ENCODE measurements around the gene RNF40. TPM values are rescaled to one million over a fixed set of nuclear protein-coding genes. Genes with fewer than 3 reads are reported as not detected.

Gene RNF40
- total RNA-seq, 2 donors from 2014 or later: 44.9 to 79.8 TPM

GRCh38 chr16:30724641-30725417 is 37.3 kb upstream of the RNF40 start:
- H3K4me1 ChIP-seq: no peaks in the 10 kb centered on the region
- DNase-seq (peak in 1 of 4 donors; percentile 47), ATAC-seq (peak; percentile 20)
- peaks cover 30 to 50% of the 10 kb centered on the region in 2 donors for H3K36me3 ChIP-seq (replicated peaks in 1 of 2; ENCODE audit: insufficient read depth in 1 of 2, low read depth in 2 of 2)
- intact Hi-C loops (cut with DNase I): no loop called here
- TF ChIP-seq CTCF (IDR thresholded peaks at IDR 0.05): no peak
- TF ChIP-seq POLR2A (IDR thresholded peaks at IDR 0.05): no peak
- 63 to 79% methylated on average over 22 to 23 of the region's 23 CpGs for WGBS, 2 donors
- H3K27me3 ChIP-seq: no peaks in the 10 kb centered on the region
- H3K9me3 ChIP-seq: no peaks in the 10 kb centered on the region
- peak overlapping the region in 2 of 4 donors; percentile 28 to 57 for H3K27ac ChIP-seq
- no peak overlapping the region for H3K4me3 ChIP-seq

GRCh38 chr16:30725418-30725792 is 36.7 kb upstream of the RNF40 start:
- WGBS, 2 donors: 86 to 87% methylated on average over 3 of the region's 3 CpGs
- intact Hi-C loops (cut with DNase I): no loop called here
- no peak overlapping the region for H3K4me3 ChIP-seq
- H3K27ac ChIP-seq: peak overlapping the region in 2 of 4 donors; percentile 28 to 57
- TF ChIP-seq POLR2A (IDR thresholded peaks at IDR 0.05) (no peak), CTCF (IDR thresholded peaks at IDR 0.05) (no peak)
- H3K9me3 ChIP-seq: no peaks in the 10 kb centered on the region
- H3K4me1 ChIP-seq: no peaks in the 10 kb centered on the region
- H3K27me3 ChIP-seq: no peaks in the 10 kb centered on the region
- H3K36me3 ChIP-seq (replicated peaks in 1 of 2; ENCODE audit: insufficient read depth in 1 of 2, low read depth in 2 of 2): peaks cover 30 to 50% of the 10 kb centered on the region in 2 donors
- ATAC-seq (no peak), DNase-seq (no peak)

- TF ChIP-seq CTCF (IDR thresholded peaks at IDR 0.05) (no peak), POLR2A (IDR thresholded peaks at IDR 0.05) (no peak)
- H3K27me3 ChIP-seq: no peaks in the 10 kb centered on the region
- intact Hi-C loops (cut with DNase I): no loop called here
Observed at GRCh38 chr16:30728321-30728720, 33.8 kb upstream of the RNF40 start.

GRCh38 chr16:30728899-30729672 is 33.0 kb upstream of the RNF40 start:
- no peak overlapping the region for H3K4me3 ChIP-seq
- no peaks in the 10 kb centered on the region for H3K4me1 ChIP-seq
- H3K27me3 ChIP-seq: no peaks in the 10 kb centered on the region
- 79 to 83% methylated on average over 17 of the region's 17 CpGs for WGBS, 2 donors
- no peak for ATAC-seq
- intact Hi-C loops (cut with DNase I): no loop called here
- H3K9me3 ChIP-seq: no peaks in the 10 kb centered on the region
- DNase-seq: no peak
- TF ChIP-seq POLR2A (IDR thresholded peaks at IDR 0.05): no peak
- H3K27ac ChIP-seq: no peak overlapping the region
- H3K36me3 ChIP-seq (replicated peaks in 1 of 2; ENCODE audit: insufficient read depth in 1 of 2, low read depth in 2 of 2): peaks cover 15 to 40% of the 10 kb centered on the region in 2 donors

More at GRCh38 chr16:30728321-30728720, 33.8 kb upstream of the RNF40 start:
- peaks cover 14 to 41% of the 10 kb centered on the region in 2 donors for H3K36me3 ChIP-seq (replicated peaks in 1 of 2; ENCODE audit: insufficient read depth in 1 of 2, low read depth in 2 of 2)
- H3K9me3 ChIP-seq: no peaks in the 10 kb centered on the region
- ATAC-seq (no peak), DNase-seq (no peak)
- no peak overlapping the region for H3K4me3 ChIP-seq
- 87 to 89% methylated on average over 6 of the region's 6 CpGs for WGBS, 2 donors
- no peak overlapping the region for H3K27ac ChIP-seq
- H3K4me1 ChIP-seq: no peaks in the 10 kb centered on the region

GRCh38 chr16:30731411-30731810 is 30.7 kb upstream of the RNF40 start:
- TF ChIP-seq CTCF (IDR thresholded peaks at IDR 0.05) (no peak), POLR2A (IDR thresholded peaks at IDR 0.05) (no peak)
- 91 to 96% methylated on average over 3 of the region's 3 CpGs for WGBS, 2 donors
- no peak for DNase-seq
- Histone ChIP-seq H3K4me3 (no peak overlapping the region), H3K27me3 (no peaks in the 10 kb centered on the region), H3K36me3 (replicated peaks in 1 of 2; ENCODE audit: insufficient read depth in 1 of 2, low read depth in 2 of 2) (peaks cover 20 to 47% of the 10 kb centered on the region in 2 donors), H3K9me3 (no peaks in the 10 kb centered on the region), H3K27ac (no peak overlapping the region), H3K4me1 (no peaks in the 10 kb centered on the region)
- no peak for ATAC-seq
- intact Hi-C loops (cut with DNase I): no loop called here
